ENCODE data around the gene PIGH.
A peak's percentile ranks its signal among the peaks of the same experiment; 100 is the strongest.
"Not testable (repeated sequence)": the region's sequence is repeated elsewhere in the genome, so short reads cannot be mapped to it uniquely, and the experiment has no call there.

PIGH gene

DNA sequence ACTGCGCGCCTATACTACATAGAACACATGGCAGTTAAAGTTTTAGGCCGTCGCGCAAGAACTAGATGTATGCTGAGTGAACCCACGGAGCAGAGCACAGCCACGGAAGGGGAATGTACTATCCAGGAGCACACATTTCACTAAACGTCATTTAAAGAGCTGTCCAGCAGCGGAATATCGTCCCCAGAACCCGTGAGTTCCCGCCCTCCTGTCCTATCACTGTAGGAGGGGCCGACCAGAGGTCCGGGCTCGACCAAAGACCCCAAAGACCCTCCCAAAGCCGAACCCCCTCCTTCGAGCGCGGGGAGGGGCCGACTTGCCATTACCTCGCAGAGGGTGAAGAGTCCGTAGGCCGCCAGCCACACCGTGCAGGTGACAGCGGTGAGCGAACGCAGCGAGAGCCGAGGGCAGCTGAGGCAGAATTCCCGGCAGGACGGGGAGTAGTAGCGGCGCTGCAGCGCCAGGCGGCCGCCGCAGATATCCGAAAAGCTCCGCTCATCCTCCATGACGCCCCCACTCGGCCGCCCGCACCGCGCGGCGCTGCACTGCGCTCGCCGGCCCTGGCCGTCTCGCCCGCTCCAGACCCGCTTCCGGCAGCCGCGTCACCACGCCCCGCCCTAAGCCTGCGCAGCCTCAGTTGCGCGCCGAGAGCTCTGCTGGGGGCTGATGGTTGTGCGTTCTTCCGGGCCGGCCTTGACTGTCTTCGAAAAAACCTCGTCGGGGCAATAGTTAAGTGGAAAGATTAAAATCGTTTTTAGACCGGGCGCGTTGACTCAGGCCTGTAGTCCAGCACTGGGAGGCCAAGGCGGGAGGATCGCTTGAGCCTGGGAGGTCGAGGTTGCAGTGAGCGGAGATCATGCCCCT lies at the start of gene PIGH:
TSS of gene PIGH (minus strand) at position 571 of the 864 bp plus-strand sequence. CDS start at position 506, 65 bp downstream.
- peak; percentile 88 for DNase-seq (ENCODE audit: low read depth)

- no peak for DNase-seq (ENCODE audit: low read depth)
Observed at GRCh38 chr14:67646131-67646530, 46.1 kb upstream of the PIGH start.

DNA sequence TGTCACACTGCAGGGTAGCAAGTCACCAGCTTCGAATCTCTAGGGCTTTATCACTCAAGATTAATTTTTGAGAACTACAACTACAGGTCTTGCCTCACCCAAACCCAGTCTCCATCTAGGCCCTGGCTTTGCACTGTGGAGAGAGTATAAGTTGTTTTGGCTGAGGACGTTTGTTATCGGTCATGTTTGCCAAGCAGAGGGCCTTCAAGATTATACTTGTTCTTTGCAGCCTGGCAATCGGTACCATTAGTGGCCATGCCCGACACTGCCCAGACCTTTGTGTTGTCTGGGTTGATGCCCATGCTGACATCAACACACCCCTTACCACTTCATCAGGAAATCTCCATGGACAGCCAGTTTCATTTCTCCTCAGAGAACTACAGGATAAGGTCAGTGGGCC lies 45.3 kb upstream of the PIGH start:
- no peak for DNase-seq (ENCODE audit: low read depth)

DNA sequence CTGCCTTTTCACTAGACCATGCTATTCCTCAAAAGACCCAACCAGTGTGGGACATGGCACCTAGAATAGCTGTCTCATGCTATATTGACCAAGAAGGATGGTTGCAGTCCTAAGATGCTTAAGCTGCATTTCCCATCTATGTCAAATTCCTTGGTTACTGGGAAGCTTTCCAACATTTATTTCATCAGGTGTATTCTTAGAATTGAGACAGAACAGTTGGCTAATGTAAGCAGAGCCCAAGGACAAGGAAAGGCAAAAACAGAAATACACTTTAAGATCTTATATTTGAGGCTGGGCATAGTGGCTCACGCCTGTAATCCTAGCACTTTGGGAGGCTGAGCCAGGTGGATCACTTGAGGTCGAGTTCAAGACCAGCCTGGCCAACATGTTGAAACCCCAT lies 44.4 kb upstream of the PIGH start:
- DNase-seq (ENCODE audit: low read depth), result no peak

DNA sequence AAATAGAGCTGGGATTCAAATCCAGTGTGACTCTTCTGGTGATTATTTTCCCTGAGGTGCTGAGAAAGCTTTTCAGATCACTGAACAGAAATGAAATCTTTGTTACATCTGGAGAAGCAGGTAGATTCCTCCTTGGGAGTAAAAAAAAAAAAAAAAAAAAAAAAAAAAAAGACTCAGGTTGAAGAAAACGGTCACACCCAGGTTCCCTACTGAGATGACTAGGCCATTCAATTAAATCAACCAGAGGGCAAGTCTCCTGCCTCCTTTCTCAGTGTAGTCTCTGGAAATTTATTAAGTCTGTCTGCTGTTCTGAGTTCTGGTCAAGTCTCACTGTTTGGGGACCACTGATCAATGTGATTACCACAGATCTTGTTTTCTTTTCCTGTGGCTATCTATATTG lies 43.6 kb upstream of the PIGH start:
- DNase-seq (ENCODE audit: low read depth), result no peak

DNA sequence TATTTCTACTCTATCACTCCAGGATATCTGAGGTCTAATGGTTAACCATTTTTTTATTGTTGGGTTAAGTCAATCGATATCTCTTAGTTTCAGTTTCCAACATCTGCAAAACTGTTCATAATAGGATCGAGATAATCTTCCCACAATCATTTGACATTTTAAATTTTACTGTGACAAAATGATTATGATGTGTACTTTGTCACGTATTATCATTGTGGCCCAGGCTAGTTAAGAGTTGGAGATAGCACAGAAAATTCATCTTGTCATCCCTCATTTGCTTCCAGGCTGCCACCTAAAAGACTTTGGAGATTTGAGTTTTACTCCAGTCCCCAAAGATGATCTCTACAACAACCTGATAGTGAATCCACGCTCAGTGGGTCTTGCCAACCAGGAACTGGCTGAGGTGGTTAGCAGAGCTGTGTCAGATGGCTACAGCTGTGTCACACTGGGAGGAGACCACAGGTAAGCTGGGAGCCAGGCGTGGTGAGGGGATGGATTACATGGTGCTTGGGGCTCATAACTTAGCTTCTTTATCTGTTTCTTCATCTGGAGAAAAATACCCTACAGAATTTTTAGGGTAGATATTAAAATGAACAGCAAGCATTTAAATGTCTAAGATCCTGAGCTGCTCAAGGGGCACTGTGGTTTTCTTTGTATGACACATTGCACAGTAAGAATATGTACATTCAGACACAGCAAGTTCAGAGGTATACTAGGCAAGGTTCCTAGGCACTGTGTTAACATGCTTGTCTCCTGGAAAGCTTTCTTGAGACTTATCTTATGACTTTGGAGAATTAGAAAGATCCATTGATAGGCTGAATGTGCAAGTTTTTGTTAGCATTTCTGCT lies 42.1 kb upstream of the PIGH start:
- DNase-seq (ENCODE audit: low read depth), result no peak

DNA sequence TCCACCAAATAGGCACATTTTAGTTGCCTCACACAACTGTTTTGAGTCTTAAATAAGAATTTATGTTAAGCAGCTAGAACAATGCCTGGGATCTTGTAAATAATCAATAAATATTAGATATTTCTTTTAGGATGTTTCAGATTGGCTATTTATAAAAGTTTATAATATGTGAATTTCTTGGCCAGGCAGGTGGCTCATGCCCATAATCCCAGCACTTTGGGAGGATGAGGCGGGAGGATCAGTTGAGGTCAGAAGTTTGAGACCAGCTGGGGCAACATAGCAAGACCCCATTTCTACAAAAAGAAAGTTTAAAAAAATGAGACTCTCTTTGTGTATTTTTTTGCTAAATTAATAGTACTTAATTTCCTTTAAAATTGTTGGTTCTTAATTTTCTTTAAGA lies 41.4 kb upstream of the PIGH start:
- no peak for DNase-seq (ENCODE audit: low read depth)

GRCh38 chr14:67638642-67639041 lies 38.6 kb upstream of the PIGH start:
- DNase-seq (ENCODE audit: low read depth), result no peak

- no peak for DNase-seq (ENCODE audit: low read depth)
Observed at GRCh38 chr14:67636361-67636919, 36.4 kb upstream of the PIGH start.

DNA sequence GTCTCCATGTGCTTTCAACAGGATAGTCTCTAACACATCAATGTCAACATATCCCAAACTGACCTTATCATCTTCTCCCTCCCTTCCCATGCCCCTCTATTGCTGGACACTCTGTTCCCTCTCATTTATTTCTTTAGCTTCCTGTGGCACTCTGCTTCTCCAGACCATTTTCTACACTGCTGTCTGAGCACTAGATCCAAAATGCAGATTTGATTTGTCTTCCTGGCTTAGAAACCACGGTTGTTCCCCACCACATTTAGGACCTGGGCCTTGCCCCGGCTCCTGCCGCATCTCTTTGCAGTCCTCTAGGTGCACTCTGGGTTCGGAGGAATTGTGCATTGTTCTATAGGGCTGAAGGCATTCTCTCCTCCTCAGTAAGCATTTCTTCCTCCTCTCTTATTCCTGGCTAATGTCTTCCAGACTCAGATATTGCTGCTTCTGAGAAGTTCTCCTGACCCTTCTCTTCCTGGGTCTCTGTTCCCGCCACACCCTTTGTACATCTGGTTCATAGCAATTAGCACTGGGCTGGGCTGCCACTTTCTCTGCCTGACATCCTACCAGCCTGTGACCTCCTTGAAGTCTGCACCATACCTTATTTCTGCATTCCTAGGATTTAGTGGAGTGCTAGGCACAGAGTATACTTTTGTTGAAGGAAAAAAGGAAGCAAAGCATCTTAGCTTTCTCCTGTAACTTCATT lies 33.5 kb upstream of the PIGH start:
- DNase-seq (ENCODE audit: low read depth), result no peak

DNA sequence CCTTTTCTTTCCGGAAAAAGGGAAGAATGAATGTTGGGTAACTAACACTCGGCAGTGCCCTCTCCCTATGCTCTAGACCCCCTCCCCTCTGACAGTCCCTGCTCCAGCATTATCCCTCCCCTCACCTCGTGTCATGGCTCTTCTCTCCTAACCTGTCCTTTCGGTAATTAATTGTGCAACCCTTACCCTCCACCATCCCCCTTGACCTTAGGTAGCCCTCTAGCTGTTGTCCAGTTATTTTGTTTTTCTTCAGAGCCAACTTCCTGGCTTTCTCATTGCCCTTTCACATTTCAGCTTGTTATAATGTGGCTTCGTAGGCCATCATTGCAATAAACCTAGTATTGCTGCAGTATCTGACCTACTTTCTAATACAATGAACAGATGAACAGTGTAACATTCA lies 30.9 kb upstream of the PIGH start:
- DNase-seq (ENCODE audit: low read depth), result no peak

- no peak for DNase-seq (ENCODE audit: low read depth)
Observed at GRCh38 chr14:67630186-67630585, 30.1 kb upstream of the PIGH start.

DNA sequence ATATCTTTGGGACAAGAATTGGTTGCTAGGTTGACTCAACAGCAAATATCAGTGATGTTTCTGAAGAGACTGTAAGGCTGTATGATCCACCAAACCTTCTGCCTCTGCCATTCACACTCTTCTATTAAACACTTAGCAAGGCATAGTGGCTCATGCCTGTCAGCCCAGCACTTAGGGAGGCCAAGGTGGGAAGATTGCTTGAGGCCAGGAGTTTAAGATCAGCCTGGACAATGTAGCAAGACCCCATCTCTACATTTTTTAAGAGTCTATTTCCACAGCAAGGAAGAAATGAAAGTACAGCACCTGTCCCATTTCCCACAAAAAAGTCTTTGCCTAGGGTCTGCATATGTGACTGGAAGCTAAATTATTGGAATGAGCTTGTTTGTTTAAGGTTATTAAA lies 27.5 kb upstream of the PIGH start:
- no peak for DNase-seq (ENCODE audit: low read depth)

GRCh38 chr14:67626131-67626530 lies 26.1 kb upstream of the PIGH start:
- DNase-seq (ENCODE audit: low read depth), result not testable (repeated sequence)

DNA sequence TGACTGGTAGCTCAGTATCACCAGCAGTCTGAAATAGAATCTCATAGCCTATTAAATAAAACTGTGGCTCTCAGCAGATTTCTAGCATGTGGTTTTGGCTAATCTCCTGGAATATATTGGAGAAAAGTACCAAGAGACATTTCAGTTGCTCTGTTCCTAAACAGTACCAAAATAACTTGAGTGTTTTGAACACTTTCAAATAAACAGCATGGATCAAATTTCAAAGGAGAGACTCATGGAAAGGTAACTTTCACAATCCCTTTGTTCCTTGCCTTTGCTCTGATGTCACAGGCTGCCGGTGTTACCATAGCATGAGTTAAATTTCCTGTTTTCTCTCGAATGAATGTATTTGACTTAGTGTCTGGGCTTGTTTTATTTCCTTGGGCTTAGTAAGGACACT lies 23.0 kb upstream of the PIGH start:
- no peak for DNase-seq (ENCODE audit: low read depth)

GRCh38 chr14:67622675-67623074 lies 22.6 kb upstream of the PIGH start:
- no peak for DNase-seq (ENCODE audit: low read depth)

- DNase-seq (ENCODE audit: low read depth), result no peak
Observed at GRCh38 chr14:67620217-67620785, 20.2 kb upstream of the PIGH start.

DNA sequence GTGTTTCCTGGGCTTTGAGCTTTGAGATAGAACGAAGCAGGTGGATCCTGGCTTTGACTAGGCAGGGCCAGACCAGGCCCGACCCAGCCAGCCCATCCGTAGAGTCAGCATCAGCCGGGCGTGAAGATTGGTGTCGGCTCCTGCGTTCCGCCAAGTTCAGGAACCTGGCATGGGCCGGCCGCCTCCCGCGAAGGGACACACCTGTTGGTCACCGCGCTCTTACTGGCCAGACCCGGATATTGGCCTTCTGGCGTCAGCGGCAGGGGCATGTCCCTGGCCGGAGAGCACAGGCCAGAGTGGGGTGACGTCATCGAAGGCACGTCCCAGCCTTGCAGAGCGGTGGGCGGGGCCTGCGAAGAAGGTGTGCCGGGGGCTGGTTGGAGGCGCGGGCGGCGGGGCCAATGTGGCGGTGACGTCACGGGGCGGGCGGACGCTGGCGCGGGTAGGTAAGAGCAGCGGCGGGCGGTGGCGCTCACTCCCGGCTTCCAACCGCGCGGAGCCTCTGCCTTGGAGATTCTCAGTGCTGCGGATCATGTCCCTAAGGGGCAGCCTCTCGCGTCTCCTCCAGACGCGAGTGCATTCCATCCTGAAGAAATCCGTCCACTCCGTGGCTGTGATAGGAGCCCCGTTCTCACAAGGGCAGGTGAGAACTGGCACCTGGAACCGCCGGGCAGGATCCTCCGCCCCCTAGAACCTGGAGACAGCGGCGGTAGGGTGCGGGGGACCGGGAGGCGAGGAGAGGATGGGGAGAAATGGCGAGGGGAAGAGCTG lies 19.6 kb upstream of the PIGH start, which contains the start of gene ARG2:
TSS of gene ARG2 (plus strand) at position 475 of the 771 bp plus-strand sequence. CDS start at position 533, 58 bp downstream.
- DNase-seq (ENCODE audit: low read depth), result peak; percentile 95

DNA sequence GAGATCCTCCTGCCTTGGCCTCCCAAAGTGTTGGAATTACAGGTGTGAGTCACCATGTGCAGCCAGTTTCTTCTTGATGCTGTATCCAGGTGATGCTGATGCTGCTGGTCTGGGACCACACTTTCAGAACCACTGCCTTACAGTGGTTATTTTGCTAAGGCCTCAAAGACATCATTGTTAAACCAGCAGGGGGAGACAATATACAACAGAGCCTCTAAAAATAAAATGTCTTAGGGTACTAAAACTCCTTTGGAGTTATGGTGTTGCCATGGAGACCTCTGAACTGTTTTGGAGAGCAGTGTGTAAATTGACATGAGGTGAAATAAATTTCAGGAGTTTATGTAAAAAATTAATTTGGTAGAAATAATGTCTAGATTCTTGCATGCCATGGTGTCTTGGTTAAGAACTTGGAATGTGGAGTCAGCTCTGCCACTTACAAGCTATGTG lies 18.6 kb upstream of the PIGH start:
- no peak for DNase-seq (ENCODE audit: low read depth)

GRCh38 chr14:67610491-67610890 lies 10.4 kb upstream of the PIGH start:
- no peak for DNase-seq (ENCODE audit: low read depth)

Measured in stimulated activated CD4-positive, alpha-beta T cell treated with anti-CD3 and anti-CD28 coated beads, Interleukin-2, amount 100 ng/mL, for 4 hours (primary cell).